Glutamatergic neuron (in vitro differentiated cells): ENCODE data around the gene HDAC4. TPM values are rescaled to one million over a fixed set of nuclear protein-coding genes. Genes with fewer than 3 reads are reported as not detected.

Source experiments
- DNase-seq: peaks from one replicate; pipeline ENCODE4 v3.0.0; 2022
- H3K27ac Mint-ChIP-seq: one replicate; pipeline ENCODE4 v1.8.0; 2020; ENCODE audit warnings: mild to moderate bottlenecking, mixed read lengths, inconsistent platforms; ENCODE audit not compliant: unreplicated experiment
- H3K27me3 Mint-ChIP-seq: one replicate; pipeline ENCODE4 v1.8.0; 2020; ENCODE audit warnings: mild to moderate bottlenecking, moderate library complexity, mixed read lengths, inconsistent platforms; ENCODE audit not compliant: unreplicated experiment
- H3K36me3 Mint-ChIP-seq: one replicate; pipeline ENCODE4 v1.8.0; 2020; ENCODE audit warnings: mild to moderate bottlenecking, mixed read lengths, inconsistent platforms; ENCODE audit not compliant: unreplicated experiment
- H3K4me1 Mint-ChIP-seq: one replicate; pipeline ENCODE4 v1.8.0; 2020; ENCODE audit warnings: mild to moderate bottlenecking, low read depth, mixed read lengths, inconsistent platforms; ENCODE audit not compliant: unreplicated experiment
- H3K4me3 Mint-ChIP-seq: one replicate; pipeline ENCODE4 v1.8.0; 2020; ENCODE audit warnings: mild to moderate bottlenecking, mixed read lengths, inconsistent platforms; ENCODE audit not compliant: unreplicated experiment
- H3K9me3 Mint-ChIP-seq: one replicate; pipeline ENCODE4 v1.8.0; 2020; ENCODE audit warnings: mild to moderate bottlenecking, moderate library complexity, mixed read lengths, inconsistent platforms; ENCODE audit not compliant: unreplicated experiment
- CTCF ChIP-seq: fragments of 200-600 bp; sonication (generic); IDR thresholded peaks from one replicate; pipeline ENCODE4 v1.5.0; 2021; ENCODE audit not compliant: partially characterized antibody, unreplicated experiment
- total RNA-seq: library from RNA; stranded (reverse); fragmentation: NEBNext Ultra II Directional; extraction: Animal tissue kit (Norgen Biotek cat#: 25700); gene quantifications from one replicate; pipeline ENCODE4 v1.2.1, GENCODE V29; 2021; ENCODE audit not compliant: unreplicated experiment

HDAC4 gene
- total RNA-seq, 1 donor from 2014 or later = 90.6 TPM

GRCh38 chr2:239015901-239016675 lies 384.7 kb downstream of the HDAC4 start:
- H3K4me1 Mint-ChIP-seq = no peaks in the 10 kb centered on the region
- H3K27ac Mint-ChIP-seq = no peak overlapping the region
- peaks cover 3% of the 10 kb centered on the region for H3K27me3 Mint-ChIP-seq
- no peak for DNase-seq
- no peaks in the 10 kb centered on the region for H3K9me3 Mint-ChIP-seq
- H3K4me3 Mint-ChIP-seq = no peak overlapping the region
- no peak for TF ChIP-seq CTCF
- H3K36me3 Mint-ChIP-seq = no peaks in the 10 kb centered on the region

GRCh38 chr2:239015218-239015900 lies 385.5 kb downstream of the HDAC4 start:
- H3K27me3 Mint-ChIP-seq = peaks cover 3% of the 10 kb centered on the region

GRCh38 chr2:239014458-239015217 lies 386.2 kb downstream of the HDAC4 start:
- no peak for TF ChIP-seq CTCF
- DNase-seq = no peak
- Mint-ChIP-seq H3K4me1 (no peaks in the 10 kb centered on the region), H3K36me3 (no peaks in the 10 kb centered on the region), H3K27me3 (peaks cover 3% of the 10 kb centered on the region), H3K27ac (no peak overlapping the region), H3K9me3 (no peaks in the 10 kb centered on the region), H3K4me3 (no peak overlapping the region)

More at GRCh38 chr2:239015218-239015900, 385.5 kb downstream of the HDAC4 start:
- no peak for DNase-seq
- H3K36me3 Mint-ChIP-seq = no peaks in the 10 kb centered on the region
- no peaks in the 10 kb centered on the region for H3K9me3 Mint-ChIP-seq
- no peak overlapping the region for H3K4me3 Mint-ChIP-seq
- H3K27ac Mint-ChIP-seq = no peak overlapping the region
- H3K4me1 Mint-ChIP-seq = no peaks in the 10 kb centered on the region
- no peak for TF ChIP-seq CTCF

- Mint-ChIP-seq H3K27me3 (peaks cover 3% of the 10 kb centered on the region), H3K27ac (no peak overlapping the region), H3K9me3 (no peaks in the 10 kb centered on the region), H3K4me1 (no peaks in the 10 kb centered on the region), H3K36me3 (no peaks in the 10 kb centered on the region), H3K4me3 (no peak overlapping the region)
- no peak for DNase-seq
- TF ChIP-seq CTCF = no peak
Observed at GRCh38 chr2:239013678-239013976, 387.2 kb downstream of the HDAC4 start.
